Hepatocyte (in vitro differentiated cells): ENCODE results near the gene PRORP. TPM values are rescaled to one million over a fixed set of nuclear protein-coding genes. Genes with fewer than 3 reads are reported as not detected.

ENCODE experiments used
- DNase-seq: peaks from one replicate; pipeline ENCODE4 v3.0.0-alpha.2; 2016; ENCODE audit warnings: low spot score
- H2AFZ ChIP-seq: fragments of 200-600 bp; sonication (generic); 2 replicates; pipeline ENCODE4 v1.6.0; 2016; ENCODE audit warnings: antibody characterized with exemption, mild to moderate bottlenecking
- H3K27ac ChIP-seq: fragments of 200-600 bp; sonication (generic); 2 replicates; pipeline ENCODE4 v1.5.1; 2016; ENCODE audit warnings: mild to moderate bottlenecking
- H3K27me3 ChIP-seq: fragments of 200-600 bp; sonication (generic); 2 replicates; pipeline ENCODE4 v1.6.1; 2016
- H3K36me3 ChIP-seq: fragments of 200-600 bp; sonication (generic); replicated peaks from 2 replicates; pipeline ENCODE4 v1.5.1; 2016; ENCODE audit warnings: low read depth; ENCODE audit not compliant: insufficient read depth
- H3K4me1 ChIP-seq: fragments of 200-600 bp; sonication (generic); 2 replicates; pipeline ENCODE4 v1.5.1; 2016; ENCODE audit warnings: mild to moderate bottlenecking, moderate library complexity; ENCODE audit not compliant: insufficient read depth
- H3K4me2 ChIP-seq: fragments of 200-600 bp; sonication (generic); 2 replicates; pipeline ENCODE4 v1.6.0; 2016
- H3K4me3 ChIP-seq: fragments of 200-600 bp; sonication (generic); 2 replicates; pipeline ENCODE4 v1.5.1; 2016; ENCODE audit warnings: mild to moderate bottlenecking
- H3K79me2 ChIP-seq: fragments of 200-600 bp; sonication (generic); 2 replicates; pipeline ENCODE4 v1.6.0; 2017; ENCODE audit warnings: mild to moderate bottlenecking
- H3K9me2 ChIP-seq: fragments of 200-600 bp; sonication (generic); replicated peaks from 2 replicates; pipeline ENCODE4 v1.6.0; 2017; ENCODE audit warnings: mild to moderate bottlenecking; ENCODE audit not compliant: insufficient read depth
- H3K9me3 ChIP-seq: fragments of 200-600 bp; sonication (generic); 2 replicates; pipeline ENCODE4 v1.5.1; 2016; ENCODE audit warnings: low read depth, mild to moderate bottlenecking
- H4K20me1 ChIP-seq: fragments of 200-600 bp; sonication (generic); 2 replicates; pipeline ENCODE4 v1.6.0; 2016; ENCODE audit warnings: mild to moderate bottlenecking; ENCODE audit not compliant: insufficient read depth, poor library complexity, severe bottlenecking
- CTCF ChIP-seq: fragments of 200-600 bp; sonication (generic); IDR thresholded peaks from 2 replicates; pipeline ENCODE4 v1.5.1; 2016; ENCODE audit warnings: antibody characterized with exemption, mild to moderate bottlenecking; ENCODE audit not compliant: poor library complexity
- EZH2 ChIP-seq: fragments of 200-600 bp; sonication (generic); IDR thresholded peaks from 2 replicates; pipeline ENCODE4 v1.6.1; 2016; ENCODE audit warnings: antibody characterized with exemption, mild to moderate bottlenecking, borderline replicate concordance
- EZH2phosphoT487 ChIP-seq: fragments of 200-600 bp; sonication (generic); IDR thresholded peaks from one replicate; pipeline ENCODE4 v1.6.1; 2018; ENCODE audit warnings: antibody characterized with exemption, mild to moderate bottlenecking, low read depth, moderate library complexity; ENCODE audit not compliant: unreplicated experiment, severe bottlenecking
- WGBS: methylation state at CpG from one replicate; pipeline ENCODE4 v1.1.6; 2016; ENCODE audit warnings: low lambda C conversion rate; ENCODE audit errors: missing lambda C conversion rate; 5-methylcytosine and 5-hydroxymethylcytosine counted together
- polyA plus RNA-seq: library from polyadenylated mRNA; unstranded; fragments of >200 nt; fragmentation: Nextera tagmentation; extraction: Ambion mirVana; gene quantifications from 2 replicates; pipeline ENCODE4 v1.2.1, GENCODE V29; 2016
- total RNA-seq: library from RNA; depleted of rRNA; stranded (reverse); fragments of >200 nt; gene quantifications from 2 replicates; pipeline ENCODE4 v1.2.3, GENCODE V29; 2014

Gene PRORP
- total and polyA plus RNA-seq, 2 experiments from 2014 or later, result 19.8 to 48.2 TPM

- DNase-seq, result no peak
- H4K20me1 ChIP-seq, result no peaks in the 10 kb centered on the region
- no peak overlapping the region for H2AFZ ChIP-seq
- H3K9me2 ChIP-seq, result no peaks in the 10 kb centered on the region
- no peaks in the 10 kb centered on the region for H3K36me3 ChIP-seq
- H3K4me3 ChIP-seq, result no peak overlapping the region
- no peaks in the 10 kb centered on the region for H3K27me3 ChIP-seq
- H3K9me3 ChIP-seq, result no peaks in the 10 kb centered on the region
- no peak overlapping the region for H3K27ac ChIP-seq
- H3K79me2 ChIP-seq, result no peaks in the 10 kb centered on the region
- no peak overlapping the region for H3K4me2 ChIP-seq
- TF ChIP-seq EZH2 (no peak), EZH2phosphoT487 (no peak), CTCF (no peak)
- no peaks in the 10 kb centered on the region for H3K4me1 ChIP-seq
Measured at GRCh38 chr14:35107866-35108265, 14.5 kb upstream of the PRORP start.

- no peak overlapping the region for H3K4me2 ChIP-seq
- H3K27ac ChIP-seq, result no peak overlapping the region
- H3K4me1 ChIP-seq, result peaks cover 8% of the 10 kb centered on the region
- H2AFZ ChIP-seq, result no peak overlapping the region
- no peaks in the 10 kb centered on the region for H3K27me3 ChIP-seq
- WGBS, result 45% methylated on average over 2 of the region's 2 CpGs
- no peak for TF ChIP-seq EZH2
- TF ChIP-seq CTCF, result no peak
- peaks cover 16% of the 10 kb centered on the region for H3K79me2 ChIP-seq
- H3K4me3 ChIP-seq, result no peak overlapping the region
- H4K20me1 ChIP-seq, result no peaks in the 10 kb centered on the region
- no peaks in the 10 kb centered on the region for H3K36me3 ChIP-seq
- no peaks in the 10 kb centered on the region for H3K9me2 ChIP-seq
- no peak for DNase-seq
- no peaks in the 10 kb centered on the region for H3K9me3 ChIP-seq
Measured at GRCh38 chr14:35112641-35113040, 9.7 kb upstream of the PRORP start.

- no peak for TF ChIP-seq EZH2
- no peak for TF ChIP-seq EZH2phosphoT487
- no peak for TF ChIP-seq CTCF
- 85% methylated on average over 4 of the region's 4 CpGs for WGBS
- Histone ChIP-seq H3K4me2 (no peak overlapping the region), H2AFZ (no peak overlapping the region), H3K4me1 (peaks cover 8% of the 10 kb centered on the region), H3K27ac (no peak overlapping the region), H3K36me3 (no peaks in the 10 kb centered on the region), H3K9me3 (no peaks in the 10 kb centered on the region), H3K27me3 (no peaks in the 10 kb centered on the region), H3K79me2 (peaks cover 21% of the 10 kb centered on the region), H3K4me3 (no peak overlapping the region), H4K20me1 (no peaks in the 10 kb centered on the region), H3K9me2 (no peaks in the 10 kb centered on the region)
- DNase-seq, result no peak
Measured at GRCh38 chr14:35113308-35113950, 8.9 kb upstream of the PRORP start.

GRCh38 chr14:35114036-35114435 lies 8.3 kb upstream of the PRORP start:
- TF ChIP-seq EZH2phosphoT487 (no peak), CTCF (no peak), EZH2 (no peak)
- Histone ChIP-seq H2AFZ (no peak overlapping the region), H3K79me2 (peaks cover 21% of the 10 kb centered on the region), H3K4me3 (no peak overlapping the region), H3K9me3 (no peaks in the 10 kb centered on the region), H3K27ac (no peak overlapping the region), H4K20me1 (no peaks in the 10 kb centered on the region), H3K9me2 (no peaks in the 10 kb centered on the region), H3K4me1 (peaks cover 8% of the 10 kb centered on the region), H3K4me2 (no peak overlapping the region), H3K36me3 (no peaks in the 10 kb centered on the region), H3K27me3 (no peaks in the 10 kb centered on the region)
- 64% methylated on average over 2 of the region's 2 CpGs for WGBS
- no peak for DNase-seq
